ENCODE measurements around the gene ANKS1B. TPM values are rescaled to one million over a fixed set of nuclear protein-coding genes. Genes with fewer than 3 reads are reported as not detected.

The ANKS1B gene
- total RNA-seq, 1 experiment from 2014 or later: 0.54 TPM

DNA sequence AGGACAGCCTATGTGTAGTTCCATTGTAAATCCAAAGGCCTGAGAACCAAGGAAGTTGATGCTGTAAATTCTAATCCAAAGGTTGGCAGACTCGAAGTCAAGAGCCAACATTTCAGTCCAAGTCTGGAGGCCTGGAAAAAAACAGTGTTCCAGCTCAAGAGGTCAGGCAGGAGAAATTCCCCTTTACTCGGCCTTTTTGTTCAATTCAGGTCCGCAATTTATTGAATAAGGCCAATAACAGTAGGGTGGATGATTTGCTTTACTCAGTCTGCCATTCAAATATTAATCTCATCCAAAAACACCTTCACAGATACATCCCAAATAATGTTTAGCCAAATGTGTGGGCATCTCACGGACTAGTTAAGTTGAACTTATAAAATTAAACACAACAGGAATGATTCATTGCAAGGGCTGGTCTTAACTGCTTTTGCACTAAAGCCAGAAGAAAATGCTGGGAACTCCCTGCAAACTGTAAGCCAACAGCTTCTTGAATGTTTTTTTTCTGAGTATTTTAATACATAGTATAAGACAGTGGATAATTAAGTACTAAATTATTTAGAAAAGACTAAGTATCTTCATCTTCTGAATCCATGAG is 534.6 kb downstream of the ANKS1B start:
- no TSS peak for BruUV-seq (replicated peaks)
- DNase-seq (ENCODE audit: low read depth, low spot score) (no peak), ATAC-seq (no peak)
- POLR2A ChIA-PET: no interaction called here
- intact Hi-C loops (cut with micrococcal nuclease): no loop called here
- H3K4me2 ChIP-seq (ENCODE audit: low read length): no peak overlapping the region
- H3K9ac ChIP-seq (ENCODE audit: low read length): no peak overlapping the region
- no peak overlapping the region for H3K4me3 ChIP-seq (replicated peaks in 1 of 2; ENCODE audit: low read depth in 1 of 2, low read length in 2 of 2)
- no peaks in the 10 kb centered on the region for H3K9me3 ChIP-seq (ENCODE audit: control insufficient read depth in 1 of 2, insufficient read depth in 1 of 2, low read depth in 1 of 2, low read length in 2 of 2)
- H3K9me2 ChIP-seq (ENCODE audit: insufficient read depth): no peaks in the 10 kb centered on the region
- no peaks in the 10 kb centered on the region for H4K20me1 ChIP-seq (ENCODE audit: insufficient read depth)
- H2AFZ ChIP-seq (ENCODE audit: low read depth, low read length, poor library complexity, severe bottlenecking): no peak overlapping the region
- H3K79me2 ChIP-seq (ENCODE audit: insufficient read depth, low read length): no peaks in the 10 kb centered on the region
- no peak overlapping the region for H3K27ac ChIP-seq (ENCODE audit: low read depth, low read length)
- H3K4me1 ChIP-seq (ENCODE audit: control insufficient read depth in 1 of 2, insufficient read depth in 2 of 2, low read length in 2 of 2): peaks cover 0 to 2% of the 10 kb centered on the region in 2 experiments; a peak in 1 of 4 replicates
- H3K27me3 ChIP-seq (ENCODE audit: insufficient read depth, low read length): peaks cover 5% of the 10 kb centered on the region; the same call in 1 of the 2 replicates
- TF ChIP-seq SP1 (IDR thresholded peaks at IDR 0.05; ENCODE audit: low read depth) (no peak), SRF (IDR thresholded peaks at IDR 0.05; ENCODE audit: low read depth) (no peak), YY1 (IDR thresholded peaks at IDR 0.05; ENCODE audit: extremely low read depth, insufficient replicate concordance, low read depth, low read length) (no peak), POLR2AphosphoS5 (IDR thresholded peaks at IDR 0.05; ENCODE audit: low read depth, low read length) (no peak), CEBPB (IDR thresholded peaks at IDR 0.05; ENCODE audit: low read depth) (no peak), EGR1 (IDR thresholded peaks at IDR 0.05; ENCODE audit: low read depth) (no peak), FOSL1 (IDR thresholded peaks at IDR 0.05; ENCODE audit: low read depth) (no peak), JUND (IDR thresholded peaks at IDR 0.05) (no peak), RAD21 (IDR thresholded peaks at IDR 0.05; ENCODE audit: low read depth) (no peak), ZFX (IDR thresholded peaks at IDR 0.05) (no peak), EZH2phosphoT487 (IDR thresholded peaks at IDR 0.05; ENCODE audit: borderline replicate concordance) (no peak), TCF7L2 (IDR thresholded peaks at IDR 0.05; ENCODE audit: borderline replicate concordance, extremely low read depth, insufficient read depth, insufficient read length) (no peak), EZH2 (IDR thresholded peaks at IDR 0.05) (no peak), SIN3A (IDR thresholded peaks at IDR 0.05; ENCODE audit: low read depth) (no peak), CBX3 (IDR thresholded peaks at IDR 0.05; ENCODE audit: low read depth) (no peak)
- TF ChIP-seq, protein P1, sequence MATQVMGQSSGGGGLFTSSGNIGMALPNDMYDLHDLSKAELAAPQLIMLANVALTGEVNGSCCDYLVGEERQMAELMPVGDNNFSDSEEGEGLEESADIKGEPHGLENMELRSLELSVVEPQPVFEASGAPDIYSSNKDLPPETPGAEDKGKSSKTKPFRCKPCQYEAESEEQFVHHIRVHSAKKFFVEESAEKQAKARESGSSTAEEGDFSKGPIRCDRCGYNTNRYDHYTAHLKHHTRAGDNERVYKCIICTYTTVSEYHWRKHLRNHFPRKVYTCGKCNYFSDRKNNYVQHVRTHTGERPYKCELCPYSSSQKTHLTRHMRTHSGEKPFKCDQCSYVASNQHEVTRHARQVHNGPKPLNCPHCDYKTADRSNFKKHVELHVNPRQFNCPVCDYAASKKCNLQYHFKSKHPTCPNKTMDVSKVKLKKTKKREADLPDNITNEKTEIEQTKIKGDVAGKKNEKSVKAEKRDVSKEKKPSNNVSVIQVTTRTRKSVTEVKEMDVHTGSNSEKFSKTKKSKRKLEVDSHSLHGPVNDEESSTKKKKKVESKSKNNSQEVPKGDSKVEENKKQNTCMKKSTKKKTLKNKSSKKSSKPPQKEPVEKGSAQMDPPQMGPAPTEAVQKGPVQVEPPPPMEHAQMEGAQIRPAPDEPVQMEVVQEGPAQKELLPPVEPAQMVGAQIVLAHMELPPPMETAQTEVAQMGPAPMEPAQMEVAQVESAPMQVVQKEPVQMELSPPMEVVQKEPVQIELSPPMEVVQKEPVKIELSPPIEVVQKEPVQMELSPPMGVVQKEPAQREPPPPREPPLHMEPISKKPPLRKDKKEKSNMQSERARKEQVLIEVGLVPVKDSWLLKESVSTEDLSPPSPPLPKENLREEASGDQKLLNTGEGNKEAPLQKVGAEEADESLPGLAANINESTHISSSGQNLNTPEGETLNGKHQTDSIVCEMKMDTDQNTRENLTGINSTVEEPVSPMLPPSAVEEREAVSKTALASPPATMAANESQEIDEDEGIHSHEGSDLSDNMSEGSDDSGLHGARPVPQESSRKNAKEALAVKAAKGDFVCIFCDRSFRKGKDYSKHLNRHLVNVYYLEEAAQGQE (IDR thresholded peaks at IDR 0.05; ENCODE audit: low read depth): no peak
- TF ChIP-seq, protein P2, sequence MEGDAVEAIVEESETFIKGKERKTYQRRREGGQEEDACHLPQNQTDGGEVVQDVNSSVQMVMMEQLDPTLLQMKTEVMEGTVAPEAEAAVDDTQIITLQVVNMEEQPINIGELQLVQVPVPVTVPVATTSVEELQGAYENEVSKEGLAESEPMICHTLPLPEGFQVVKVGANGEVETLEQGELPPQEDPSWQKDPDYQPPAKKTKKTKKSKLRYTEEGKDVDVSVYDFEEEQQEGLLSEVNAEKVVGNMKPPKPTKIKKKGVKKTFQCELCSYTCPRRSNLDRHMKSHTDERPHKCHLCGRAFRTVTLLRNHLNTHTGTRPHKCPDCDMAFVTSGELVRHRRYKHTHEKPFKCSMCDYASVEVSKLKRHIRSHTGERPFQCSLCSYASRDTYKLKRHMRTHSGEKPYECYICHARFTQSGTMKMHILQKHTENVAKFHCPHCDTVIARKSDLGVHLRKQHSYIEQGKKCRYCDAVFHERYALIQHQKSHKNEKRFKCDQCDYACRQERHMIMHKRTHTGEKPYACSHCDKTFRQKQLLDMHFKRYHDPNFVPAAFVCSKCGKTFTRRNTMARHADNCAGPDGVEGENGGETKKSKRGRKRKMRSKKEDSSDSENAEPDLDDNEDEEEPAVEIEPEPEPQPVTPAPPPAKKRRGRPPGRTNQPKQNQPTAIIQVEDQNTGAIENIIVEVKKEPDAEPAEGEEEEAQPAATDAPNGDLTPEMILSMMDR (IDR thresholded peaks at IDR 0.05 in 2 of 3, conservative IDR thresholded peaks at IDR 0.05 in 1 of 3; ENCODE audit: borderline replicate concordance in 1 of 3, insufficient read depth in 1 of 3, low read depth in 2 of 3, low read length in 2 of 3): no peak
- TF ChIP-seq, protein P3, sequence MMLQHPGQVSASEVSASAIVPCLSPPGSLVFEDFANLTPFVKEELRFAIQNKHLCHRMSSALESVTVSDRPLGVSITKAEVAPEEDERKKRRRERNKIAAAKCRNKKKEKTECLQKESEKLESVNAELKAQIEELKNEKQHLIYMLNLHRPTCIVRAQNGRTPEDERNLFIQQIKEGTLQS (IDR thresholded peaks at IDR 0.05): no peak
- TF ChIP-seq, protein P4, sequence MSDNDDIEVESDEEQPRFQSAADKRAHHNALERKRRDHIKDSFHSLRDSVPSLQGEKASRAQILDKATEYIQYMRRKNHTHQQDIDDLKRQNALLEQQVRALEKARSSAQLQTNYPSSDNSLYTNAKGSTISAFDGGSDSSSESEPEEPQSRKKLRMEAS (IDR thresholded peaks at IDR 0.05): no peak
- CTCF ChIA-PET: no interaction called here
- RAD21 ChIA-PET (ENCODE audit: low non-redundant PET in 1 of 2, low total read pairs in 2 of 2, uncharacterized antibody in 2 of 2, unreplicated experiment in 2 of 2): no interaction called here
- H3K36me3 ChIP-seq (ENCODE audit: control insufficient read depth in 1 of 2, insufficient read depth in 2 of 2, low read length in 2 of 2): no peaks in the 10 kb centered on the region; a peak in 1 of 4 replicates

Data from HCT116 (cell line).